ENCODE measurements around the gene CUX1.

Gene CUX1

GRCh38 chr7:102055181-102055976 is 238.0 kb downstream of the CUX1 start:
- ChIA-PET CTCF (interaction anchor here (0.6 to 0.8 kb wide), 3 partner anchors 18 to 74 kb away, joined by 3 read pairs; no protein-coding TSS in a partner anchor), POLR2A (no interaction called here)
- no peak overlapping the region for H3K4me3 ChIP-seq (ENCODE audit: low read depth, low read length)
- TF ChIP-seq ZBTB8A (tag by site-specific recombination; IDR thresholded peaks at IDR 0.05) = no peak
- TF ChIP-seq ZNF521 (tag by site-specific recombination; IDR thresholded peaks at IDR 0.05) = no peak
- TF ChIP-seq ZNF248 (tag by site-specific recombination; IDR thresholded peaks at IDR 0.05) = no peak
- no peak for TF ChIP-seq ZNF354C (tag by site-specific recombination; IDR thresholded peaks at IDR 0.05; ENCODE audit: borderline replicate concordance, low read depth)
- TF ChIP-seq ZSCAN5A (tag by site-specific recombination; IDR thresholded peaks at IDR 0.05) = no peak
- TF ChIP-seq ZNF510 (tag by site-specific recombination; IDR thresholded peaks at IDR 0.05; ENCODE audit: insufficient replicate concordance) = no peak
- TF ChIP-seq ZSCAN16 (tag by site-specific recombination; IDR thresholded peaks at IDR 0.05) = no peak
- no peak for TF ChIP-seq GLIS2 (tag by site-specific recombination; IDR thresholded peaks at IDR 0.05)
- no peak for TF ChIP-seq ZSCAN23 (tag by site-specific recombination; IDR thresholded peaks at IDR 0.05)
- TF ChIP-seq ZNF571 (tag by site-specific recombination; IDR thresholded peaks at IDR 0.05) = no peak
- TF ChIP-seq ZNF544 (tag by site-specific recombination; IDR thresholded peaks at IDR 0.05) = no peak
- no peak for TF ChIP-seq ZBTB48 (tag by site-specific recombination; IDR thresholded peaks at IDR 0.05)
- TF ChIP-seq ZNF174 (tag by site-specific recombination; IDR thresholded peaks at IDR 0.05) = no peak
- no peak for TF ChIP-seq ZNF2 (tag by site-specific recombination; IDR thresholded peaks at IDR 0.05)
- no peak for TF ChIP-seq ZBTB17 (tag by site-specific recombination; IDR thresholded peaks at IDR 0.05)
- TF ChIP-seq ZNF146 (tag by site-specific recombination; IDR thresholded peaks at IDR 0.05) = no peak
- no peak for TF ChIP-seq ZNF324 (tag by site-specific recombination; IDR thresholded peaks at IDR 0.05)
- no peaks in the 10 kb centered on the region for H3K9me3 ChIP-seq (ENCODE audit: control insufficient read depth, insufficient read depth, low read depth, low read length)
- no peak overlapping the region for H3K27ac ChIP-seq (ENCODE audit: extremely low read depth, low read depth, low read length)
- no peaks in the 10 kb centered on the region for H3K4me1 ChIP-seq (ENCODE audit: control insufficient read depth, insufficient read depth, low read length)
- H3K36me3 ChIP-seq (ENCODE audit: control insufficient read depth in 2 of 2, insufficient read depth in 1 of 2, low read length in 2 of 2) = no peaks in the 10 kb centered on the region

GRCh38 chr7:102059524-102059923 is 242.1 kb downstream of the CUX1 start:
- ChIA-PET CTCF (interaction anchor here (0.7 kb wide), 1 partner anchor 236 kb away, joined by 3 read pairs; no protein-coding TSS in a partner anchor), POLR2A (no interaction called here)
- Histone ChIP-seq H3K4me1 (ENCODE audit: control insufficient read depth, insufficient read depth, low read length) (no peaks in the 10 kb centered on the region), H3K27ac (ENCODE audit: extremely low read depth, low read depth, low read length) (no peak overlapping the region), H3K9me3 (ENCODE audit: control insufficient read depth, insufficient read depth, low read depth, low read length) (no peaks in the 10 kb centered on the region), H3K4me3 (ENCODE audit: low read depth, low read length) (no peak overlapping the region), H3K36me3 (ENCODE audit: control insufficient read depth in 2 of 2, insufficient read depth in 1 of 2, low read length in 2 of 2) (no peaks in the 10 kb centered on the region)
- TF ChIP-seq ZNF558 (tag by site-specific recombination; IDR thresholded peaks at IDR 0.05) = no peak
- TF ChIP-seq ZNF677 (tag by site-specific recombination; IDR thresholded peaks at IDR 0.05) = no peak
- TF ChIP-seq ZNF777 (tag by site-specific recombination; IDR thresholded peaks at IDR 0.05; ENCODE audit: borderline replicate concordance) = no peak
- TF ChIP-seq PRDM10 (tag by site-specific recombination; IDR thresholded peaks at IDR 0.05) = no peak
- no peak for TF ChIP-seq ZNF280C (tag by site-specific recombination; IDR thresholded peaks at IDR 0.05)
- no peak for TF ChIP-seq ZNF274 (IDR thresholded peaks at IDR 0.05; ENCODE audit: low read length)
- TF ChIP-seq ZNF274 (tag by site-specific recombination; IDR thresholded peaks at IDR 0.05; ENCODE audit: borderline replicate concordance) = no peak
- TF ChIP-seq ZNF16 (tag by site-specific recombination; IDR thresholded peaks at IDR 0.05; ENCODE audit: low read depth) = no peak
- TF ChIP-seq ZNF391 (tag by site-specific recombination; IDR thresholded peaks at IDR 0.05; ENCODE audit: borderline replicate concordance, low read depth) = no peak
- TF ChIP-seq ZFP69B (tag by site-specific recombination; IDR thresholded peaks at IDR 0.05) = no peak
- no peak for TF ChIP-seq ZNF2 (tag by site-specific recombination; IDR thresholded peaks at IDR 0.05)
- TF ChIP-seq ZNF157 (tag by site-specific recombination; IDR thresholded peaks at IDR 0.05) = no peak
- no peak for TF ChIP-seq ZNF768 (tag by site-specific recombination; IDR thresholded peaks at IDR 0.05)
- TF ChIP-seq ZNF791 (tag by site-specific recombination; IDR thresholded peaks at IDR 0.05) = no peak
